Measurements from ENCODE around the gene AK5. TPM values are rescaled to one million over a fixed set of nuclear protein-coding genes. Genes with fewer than 3 reads are reported as not detected.

Gene AK5
- polyA plus RNA-seq, 3 donors: 0.34 to 0.72 (median 0.48) TPM

DNA sequence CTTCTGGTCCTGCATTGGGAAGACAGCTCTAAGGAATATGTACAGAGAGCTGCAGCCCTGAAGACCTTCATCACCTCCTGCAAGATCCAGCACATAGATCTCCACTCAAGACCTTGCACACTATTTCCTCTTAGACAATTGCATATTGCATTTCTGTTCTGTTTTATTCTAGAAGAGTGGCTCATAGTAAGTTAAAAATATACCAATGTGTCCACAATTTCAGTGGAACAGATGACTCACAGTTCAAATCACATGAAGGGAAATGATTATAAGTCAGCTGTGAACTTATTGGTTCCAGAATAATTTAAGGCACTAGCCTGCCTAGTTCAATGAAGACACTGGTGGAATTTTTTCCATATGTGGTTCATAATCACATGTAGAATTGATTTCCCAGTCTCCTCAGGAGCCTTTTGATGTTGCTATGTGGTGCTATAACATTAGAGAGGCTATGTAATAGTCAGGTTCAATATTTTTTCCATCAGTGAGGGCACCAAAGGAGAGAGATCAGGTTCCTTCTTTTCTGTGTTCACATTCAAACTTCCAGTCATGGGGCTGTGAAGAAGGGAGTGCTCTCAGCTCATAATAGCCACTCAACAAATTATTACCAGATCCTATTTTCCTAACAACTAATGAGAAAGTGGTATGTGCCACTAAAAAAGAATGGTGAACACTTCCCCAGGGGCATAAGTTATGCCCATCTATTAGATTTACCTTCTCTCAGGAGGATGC is 9.8 kb upstream of the AK5 start:
- Histone ChIP-seq H3K27ac (ENCODE audit: low read depth in 1 of 2, low read length in 2 of 2) (no peak overlapping the region), H3K4me3 (replicated peaks in 1 of 3; ENCODE audit: low read depth in 2 of 3, low read length in 3 of 3) (no peak overlapping the region), H3K27me3 (ENCODE audit: control insufficient read depth in 2 of 2, insufficient read depth in 2 of 2, low read length in 2 of 2) (peaks cover 22 to 40% of the 10 kb centered on the region in 2 donors), H3K4me2 (replicated peaks; ENCODE audit: extremely low read depth, low read length, poor library complexity, severe bottlenecking) (no peak overlapping the region), H3K36me3 (replicated peaks in 1 of 2; ENCODE audit: control insufficient read depth in 1 of 2, insufficient read depth in 2 of 2, low read length in 2 of 2) (no peaks in the 10 kb centered on the region), H2AFZ (ENCODE audit: insufficient read depth, low read depth, low read length, poor library complexity, severe bottlenecking) (no peak overlapping the region), H3K79me2 (ENCODE audit: insufficient read depth, low read length) (no peaks in the 10 kb centered on the region), H3K4me1 (ENCODE audit: control insufficient read depth in 1 of 2, insufficient read depth in 2 of 2, low read length in 2 of 2) (peaks cover 5 to 6% of the 10 kb centered on the region in 2 donors), H4K20me1 (ENCODE audit: insufficient read depth, low read length) (no peaks in the 10 kb centered on the region), H3K9me3 (replicated peaks in 1 of 2; ENCODE audit: control insufficient read depth in 1 of 2, insufficient read depth in 1 of 2, low read length in 2 of 2) (no peaks in the 10 kb centered on the region), H3K9ac (ENCODE audit: insufficient read depth, low read length, poor library complexity, severe bottlenecking) (no peak overlapping the region)
- H3K4me3 Mint-ChIP-seq: peak overlapping the region in 1 of 2 donors; percentile 30
- DNase-seq: peak in 1 of 3 donors; percentile 9
- TF ChIP-seq, protein P1, sequence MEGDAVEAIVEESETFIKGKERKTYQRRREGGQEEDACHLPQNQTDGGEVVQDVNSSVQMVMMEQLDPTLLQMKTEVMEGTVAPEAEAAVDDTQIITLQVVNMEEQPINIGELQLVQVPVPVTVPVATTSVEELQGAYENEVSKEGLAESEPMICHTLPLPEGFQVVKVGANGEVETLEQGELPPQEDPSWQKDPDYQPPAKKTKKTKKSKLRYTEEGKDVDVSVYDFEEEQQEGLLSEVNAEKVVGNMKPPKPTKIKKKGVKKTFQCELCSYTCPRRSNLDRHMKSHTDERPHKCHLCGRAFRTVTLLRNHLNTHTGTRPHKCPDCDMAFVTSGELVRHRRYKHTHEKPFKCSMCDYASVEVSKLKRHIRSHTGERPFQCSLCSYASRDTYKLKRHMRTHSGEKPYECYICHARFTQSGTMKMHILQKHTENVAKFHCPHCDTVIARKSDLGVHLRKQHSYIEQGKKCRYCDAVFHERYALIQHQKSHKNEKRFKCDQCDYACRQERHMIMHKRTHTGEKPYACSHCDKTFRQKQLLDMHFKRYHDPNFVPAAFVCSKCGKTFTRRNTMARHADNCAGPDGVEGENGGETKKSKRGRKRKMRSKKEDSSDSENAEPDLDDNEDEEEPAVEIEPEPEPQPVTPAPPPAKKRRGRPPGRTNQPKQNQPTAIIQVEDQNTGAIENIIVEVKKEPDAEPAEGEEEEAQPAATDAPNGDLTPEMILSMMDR (IDR thresholded peaks at IDR 0.05): no peak
- H3K36me3 Mint-ChIP-seq: no peaks in the 10 kb centered on the region
- H3K27me3 Mint-ChIP-seq (ENCODE audit: low read depth in 3 of 3): peaks cover 21 to 29% (median 22%) of the 10 kb centered on the region in 3 donors
- peaks cover 0 to 2% (median 0%) of the 10 kb centered on the region in 7 donors for H3K9me3 Mint-ChIP-seq
- H3K27ac Mint-ChIP-seq: no peak overlapping the region
- H3K4me1 Mint-ChIP-seq: peaks cover 11% of the 10 kb centered on the region
- intact Hi-C loops (cut with micrococcal nuclease): no loop called here

DNA sequence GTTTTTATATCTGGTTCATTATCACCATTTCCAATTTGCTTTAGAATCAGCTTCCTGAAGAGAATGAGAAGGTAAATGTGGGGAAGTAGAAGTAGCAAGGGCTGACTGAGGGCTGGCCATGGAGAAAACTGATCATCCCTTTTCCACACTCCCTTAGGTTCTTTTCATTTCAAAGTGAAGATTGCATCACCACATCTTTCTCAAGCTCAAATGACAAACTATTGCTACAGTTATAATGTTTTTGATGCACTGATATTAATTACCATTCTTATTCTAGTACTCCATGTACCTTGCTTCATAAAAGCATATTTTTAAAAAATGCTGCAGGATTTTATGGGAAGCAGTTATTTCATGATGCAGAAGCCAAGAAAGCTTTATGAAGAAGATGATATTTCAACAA is 7.9 kb upstream of the AK5 start:
- TF ChIP-seq, protein P1 (IDR thresholded peaks at IDR 0.05): no peak
- no peaks in the 10 kb centered on the region for H3K36me3 ChIP-seq (replicated peaks in 1 of 2; ENCODE audit: control insufficient read depth in 1 of 2, insufficient read depth in 2 of 2, low read length in 2 of 2)
- H3K4me1 ChIP-seq (ENCODE audit: control insufficient read depth in 1 of 2, insufficient read depth in 2 of 2, low read length in 2 of 2): peaks cover 5 to 6% of the 10 kb centered on the region in 2 donors
- no peak overlapping the region for H3K4me3 ChIP-seq (replicated peaks in 1 of 3; ENCODE audit: low read depth in 2 of 3, low read length in 3 of 3)
- H3K27me3 ChIP-seq (ENCODE audit: control insufficient read depth in 2 of 2, insufficient read depth in 2 of 2, low read length in 2 of 2): peaks cover 38 to 58% of the 10 kb centered on the region in 2 donors
- no peak overlapping the region for H3K9ac ChIP-seq (ENCODE audit: insufficient read depth, low read length, poor library complexity, severe bottlenecking)
- H3K9me3 ChIP-seq (replicated peaks in 1 of 2; ENCODE audit: control insufficient read depth in 1 of 2, insufficient read depth in 1 of 2, low read length in 2 of 2): no peaks in the 10 kb centered on the region
- no peaks in the 10 kb centered on the region for H4K20me1 ChIP-seq (ENCODE audit: insufficient read depth, low read length)
- H3K9me3 Mint-ChIP-seq: peaks cover 0 to 3% (median 1%) of the 10 kb centered on the region in 7 donors
- no peaks in the 10 kb centered on the region for H3K79me2 ChIP-seq (ENCODE audit: insufficient read depth, low read length)
- peaks cover 11% of the 10 kb centered on the region for H3K4me1 Mint-ChIP-seq
- H3K27ac Mint-ChIP-seq: no peak overlapping the region
- H3K36me3 Mint-ChIP-seq: peaks cover 0 to 3% of the 10 kb centered on the region in 2 donors
- no peak overlapping the region for H3K4me2 ChIP-seq (replicated peaks; ENCODE audit: extremely low read depth, low read length, poor library complexity, severe bottlenecking)
- peaks cover 35 to 44% (median 35%) of the 10 kb centered on the region in 3 donors for H3K27me3 Mint-ChIP-seq (ENCODE audit: low read depth in 3 of 3)
- no peak overlapping the region for H2AFZ ChIP-seq (ENCODE audit: insufficient read depth, low read depth, low read length, poor library complexity, severe bottlenecking)
- H3K4me3 Mint-ChIP-seq: no peak overlapping the region
- intact Hi-C loops (cut with micrococcal nuclease): no loop called here
- DNase-seq: no peak
- no peak overlapping the region for H3K27ac ChIP-seq (ENCODE audit: low read depth in 1 of 2, low read length in 2 of 2)
